GM04503 (cell line): ENCODE data around the gene PES1.
"Not testable (repeated sequence)": the region's sequence is repeated elsewhere in the genome, so short reads cannot be mapped to it uniquely, and the experiment has no call there.

Experiments used
- DNase-seq: peaks from one replicate; pipeline ENCODE4 v3.0.0-alpha.2; 2012; ENCODE audit warnings: low read depth

PES1 gene

DNA sequence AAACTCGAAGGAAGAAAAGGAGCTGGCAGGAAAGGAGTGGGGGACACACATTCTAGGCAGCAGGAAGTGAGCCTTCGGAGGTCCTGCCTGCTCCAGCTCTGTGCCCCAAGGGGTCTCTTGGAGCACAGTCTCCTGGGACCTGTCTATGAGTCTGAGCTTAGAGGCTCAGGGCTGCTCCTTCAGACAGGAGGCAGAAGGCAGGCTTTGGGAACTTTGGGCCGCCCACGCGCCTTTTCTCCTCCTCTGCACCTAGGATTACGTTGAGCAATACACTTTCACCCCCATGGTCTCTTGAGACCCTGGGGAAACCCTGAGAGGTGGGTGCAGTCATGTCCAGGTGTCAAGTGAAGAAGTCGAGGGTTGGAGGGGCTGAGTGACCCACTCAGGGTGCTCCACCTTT is 16.2 kb upstream of the PES1 start:
- no peak for DNase-seq

- DNase-seq: no peak
These were observed 15.7 kb upstream of the PES1 start for GRCh38 chr22:30607300-30607930.

GRCh38 chr22:30606455-30607299 is 15.0 kb upstream of the PES1 start, which contains the start of gene TCN2:
TSS of gene TCN2 (plus strand) at chr22:30607174. CDS start at chr22:30607332, 158 bp downstream.
- peak; percentile 5 for DNase-seq

DNA sequence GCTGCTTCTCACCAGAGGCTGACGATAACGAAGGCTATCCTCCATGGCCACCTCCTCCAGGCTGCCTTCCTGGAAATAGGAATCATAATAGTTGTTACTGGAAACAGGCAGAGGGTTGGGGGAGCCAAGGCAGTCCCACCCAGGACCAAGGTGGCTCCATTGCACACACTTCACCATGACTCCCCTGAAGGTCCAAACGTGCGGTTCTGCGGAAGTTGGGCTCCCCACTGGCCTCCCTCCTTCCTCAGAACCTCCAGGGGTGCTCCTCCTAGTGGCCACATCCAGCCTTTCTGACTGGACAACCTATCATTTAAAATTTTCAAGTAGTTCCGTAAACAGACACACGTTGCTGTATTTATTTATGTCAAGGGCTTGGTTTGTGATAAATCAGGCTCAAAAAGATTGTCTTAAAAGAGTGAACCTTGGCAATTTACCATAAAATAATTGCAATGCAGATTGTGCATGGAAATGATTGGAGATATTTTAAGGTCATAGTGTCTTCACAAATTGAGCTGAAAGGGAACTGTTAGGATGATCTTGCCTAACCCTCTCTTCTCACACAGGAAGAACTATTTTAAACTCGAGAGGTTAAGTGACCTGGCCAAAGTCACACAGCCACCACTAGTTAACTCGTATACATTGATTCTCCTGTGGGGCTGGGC is 13.9 kb upstream of the PES1 start:
- DNase-seq: no peak

GRCh38 chr22:30604723-30605122 is 13.0 kb upstream of the PES1 start:
- no peak for DNase-seq

- DNase-seq: no peak
These were observed 12.1 kb upstream of the PES1 start for GRCh38 chr22:30603801-30604200.

GRCh38 chr22:30602049-30602448 is 10.3 kb upstream of the PES1 start:
- no peak for DNase-seq

DNA sequence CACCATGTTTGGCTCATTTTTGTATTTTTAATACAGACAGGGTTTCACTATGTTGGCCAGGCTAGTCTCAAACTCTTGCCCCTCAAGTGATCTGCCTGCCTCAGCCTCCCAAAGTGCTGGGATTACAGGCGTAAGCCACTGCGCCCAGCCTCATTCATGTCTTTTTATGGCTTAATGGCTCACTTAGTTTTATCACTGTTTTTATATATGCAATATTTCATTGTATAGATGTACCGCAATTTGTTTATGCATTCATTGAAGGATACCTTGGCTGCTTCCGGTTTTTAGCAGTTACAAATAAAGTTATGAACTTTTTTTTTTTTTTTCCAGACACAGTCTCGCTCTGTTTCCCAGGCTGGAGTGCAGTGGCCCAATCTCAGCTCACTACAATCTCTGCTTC is 9.8 kb upstream of the PES1 start:
- no peak for DNase-seq

DNA sequence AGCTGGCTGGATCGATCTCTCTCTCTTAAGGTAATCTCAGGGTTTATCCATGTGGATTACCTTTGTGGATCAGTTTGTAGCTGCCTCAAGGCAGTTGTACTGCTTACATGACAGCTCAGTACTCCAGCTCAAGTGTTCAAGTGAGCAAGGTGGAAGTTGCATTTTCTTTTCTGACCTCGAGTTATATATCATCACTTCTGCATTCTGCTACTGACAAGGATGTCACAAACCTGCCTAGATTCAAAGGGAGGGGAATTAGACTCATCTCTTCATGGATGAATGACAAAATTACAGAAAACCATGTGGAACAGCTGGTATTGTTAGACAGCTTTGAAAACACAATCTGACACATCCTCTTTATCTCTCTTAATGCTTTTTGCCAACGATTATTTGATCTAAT is 9.2 kb upstream of the PES1 start:
- DNase-seq: no peak

- DNase-seq: no peak
These were observed 7.3 kb upstream of the PES1 start for GRCh38 chr22:30598986-30599385.

DNA sequence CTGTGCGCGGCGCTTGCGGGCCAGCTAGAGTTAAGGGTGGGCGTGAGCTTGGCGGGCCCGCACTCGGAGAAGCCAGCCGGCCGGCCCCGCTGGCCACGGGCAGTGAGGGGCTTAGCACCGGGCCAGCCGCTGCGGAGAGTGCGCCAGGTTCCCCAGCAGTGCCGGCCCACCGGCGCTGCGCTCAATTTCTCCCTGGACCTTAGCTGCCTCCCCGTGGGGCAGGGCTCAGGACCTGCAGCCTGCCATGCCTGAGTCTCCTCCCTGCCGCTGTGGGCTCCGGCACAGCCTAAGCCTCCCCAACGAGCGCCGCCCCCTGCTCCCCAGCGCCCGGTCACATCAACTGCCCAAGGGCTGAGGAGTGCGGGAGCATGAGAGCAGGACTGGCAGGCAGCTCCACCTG is 5.2 kb upstream of the PES1 start:
- no peak for DNase-seq

GRCh38 chr22:30596199-30596598 is 4.5 kb upstream of the PES1 start:
- no peak for DNase-seq

- not testable (repeated sequence) for DNase-seq
These were observed 627 bp upstream of the PES1 start for GRCh38 chr22:30592360-30592713.

- no peak for DNase-seq
These were observed 521 bp downstream of the PES1 start for GRCh38 chr22:30591191-30591587.

DNA sequence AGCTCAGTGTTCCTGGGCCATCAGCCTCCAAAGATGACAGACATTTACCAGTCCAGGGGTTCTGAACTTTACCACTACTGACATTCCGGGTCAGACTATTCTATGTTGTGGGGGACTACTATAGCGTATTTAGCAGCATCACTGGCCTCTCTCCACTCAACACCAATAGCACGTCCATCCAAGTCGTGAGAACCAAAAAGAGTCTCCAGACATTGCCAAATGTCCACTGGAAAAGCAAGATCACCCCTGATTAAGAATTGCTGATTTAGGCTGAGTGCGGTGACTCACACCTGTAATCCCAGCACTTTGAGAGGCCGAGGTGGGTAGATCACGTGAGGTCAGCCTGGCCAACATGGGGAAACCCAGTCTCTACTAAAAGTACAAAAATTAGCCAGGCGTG is 5.3 kb downstream of the PES1 start:
- DNase-seq: no peak

DNA sequence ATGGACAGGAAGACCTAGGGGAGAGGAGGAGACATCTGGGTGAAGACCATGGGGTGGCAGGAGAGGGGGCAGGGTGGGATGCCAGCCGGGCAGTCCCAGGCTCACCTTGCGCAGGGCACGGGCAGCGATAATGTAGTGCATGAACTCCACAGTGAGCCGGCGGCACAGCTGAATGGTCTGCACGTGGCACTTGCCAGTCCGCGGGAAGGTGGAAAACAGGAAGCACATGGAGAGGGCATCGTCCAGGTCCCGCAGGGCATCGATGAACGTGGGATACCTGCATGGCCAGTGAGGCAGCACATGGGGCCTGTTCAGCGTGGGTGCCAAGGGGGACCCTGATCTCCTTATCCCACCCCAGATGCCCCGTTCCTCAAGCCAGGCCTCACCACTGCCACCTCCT is 7.3 kb downstream of the PES1 start:
- DNase-seq: no peak

DNA sequence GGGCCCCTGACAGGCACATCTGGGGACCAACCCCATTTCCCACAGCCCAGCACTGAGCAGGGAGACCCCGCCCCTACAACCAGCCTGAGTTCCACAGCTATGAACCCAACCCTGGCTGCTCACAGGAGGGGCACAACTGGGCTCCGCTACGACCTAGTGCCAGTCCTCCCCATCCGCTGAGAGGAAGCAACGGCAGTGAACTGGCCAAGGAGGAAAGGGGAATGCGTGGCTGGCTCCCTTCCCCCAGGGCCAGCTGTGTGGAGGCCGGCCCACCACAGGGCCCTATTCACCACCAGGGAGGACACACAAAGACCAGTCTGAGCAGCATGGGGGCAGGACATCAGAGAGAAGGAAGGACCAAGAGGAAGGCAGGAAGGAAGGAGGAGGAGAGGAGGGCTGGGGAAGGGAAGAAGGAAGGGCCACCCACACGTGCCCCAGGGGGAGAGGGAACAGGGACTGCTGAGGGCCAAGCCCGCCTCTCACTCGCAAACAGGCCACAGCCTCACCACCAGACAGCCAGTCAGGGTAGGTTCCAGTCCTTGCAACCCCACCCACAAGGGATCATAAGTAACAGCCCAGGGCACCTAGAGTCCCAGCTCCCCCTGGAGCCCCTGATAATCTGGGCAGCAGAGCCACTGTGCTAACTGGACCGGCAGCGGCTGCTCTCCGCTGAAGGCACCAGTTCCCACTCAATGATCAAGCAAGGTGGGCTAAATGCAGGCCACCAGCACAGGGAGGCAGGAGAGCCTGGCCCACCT is 8.7 kb downstream of the PES1 start:
- no peak for DNase-seq

- DNase-seq: no peak
These were observed 9.7 kb downstream of the PES1 start for GRCh38 chr22:30582051-30582450.

GRCh38 chr22:30580896-30581295 is 10.8 kb downstream of the PES1 start:
- DNase-seq: no peak

GRCh38 chr22:30578481-30578880 is 13.2 kb downstream of the PES1 start:
- no peak for DNase-seq

DNA sequence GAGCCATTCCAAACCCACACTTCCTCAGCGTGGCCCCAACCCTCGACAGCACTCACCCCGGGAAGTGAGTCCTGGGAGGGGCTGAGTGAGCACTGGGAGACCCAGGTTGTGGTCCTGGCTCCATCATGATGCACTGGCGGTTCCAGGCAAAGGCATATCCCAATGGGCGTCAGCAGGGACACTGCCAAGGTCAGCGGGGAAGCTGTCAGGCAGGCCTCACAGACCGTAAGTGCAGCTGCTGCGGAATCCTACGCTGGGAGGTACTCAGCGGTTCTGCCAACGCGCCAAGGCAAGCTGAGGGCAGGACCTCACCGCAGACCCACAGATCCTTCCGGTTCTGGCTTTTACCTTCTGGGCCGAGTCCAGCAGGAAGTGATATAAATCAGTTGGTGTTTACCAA is 15.9 kb downstream of the PES1 start:
- no peak for DNase-seq

DNA sequence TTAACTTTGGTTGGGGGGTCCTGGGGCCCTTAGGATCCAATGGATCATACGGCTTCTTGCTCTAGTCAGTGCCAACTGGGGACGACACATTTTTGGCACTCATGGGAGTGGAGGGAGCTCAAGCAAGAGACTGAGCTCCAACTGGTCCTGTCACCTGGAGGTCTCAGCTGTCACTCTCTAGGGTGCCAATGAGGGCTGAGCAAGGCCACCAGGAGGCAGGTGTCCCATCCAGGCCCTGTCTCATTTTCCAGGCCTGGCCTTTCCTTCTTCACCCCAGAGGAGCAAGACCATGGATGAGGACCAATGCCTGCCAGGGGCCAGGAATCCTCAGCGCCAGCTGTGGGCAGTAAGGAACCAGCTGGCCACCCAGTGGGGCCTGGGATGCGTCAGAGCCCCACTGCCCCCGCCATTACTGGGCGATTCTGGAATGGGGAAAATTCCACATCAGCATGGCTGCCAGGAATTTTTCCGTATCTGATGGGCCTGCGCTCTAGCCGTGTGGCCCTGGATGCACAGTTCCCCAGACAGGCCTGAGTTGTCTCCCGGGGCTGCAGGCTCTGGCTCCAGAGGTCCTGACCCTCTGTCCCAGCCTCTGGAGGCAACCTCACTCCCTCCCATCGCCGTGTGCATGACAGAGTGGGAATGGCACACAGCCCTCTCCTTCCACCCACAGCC is 16.6 kb downstream of the PES1 start:
- peak; percentile 41 for DNase-seq
